GM10847 (cell line): Measurements from ENCODE around the gene CARMIL1.

ENCODE experiments used
- POLR2A ChIP-seq: IDR thresholded peaks from 2 replicates; pipeline ENCODE4 v1.6.1; 2011; ENCODE audit not compliant: insufficient read length; ENCODE audit errors: extremely low read depth

The CARMIL1 gene

DNA sequence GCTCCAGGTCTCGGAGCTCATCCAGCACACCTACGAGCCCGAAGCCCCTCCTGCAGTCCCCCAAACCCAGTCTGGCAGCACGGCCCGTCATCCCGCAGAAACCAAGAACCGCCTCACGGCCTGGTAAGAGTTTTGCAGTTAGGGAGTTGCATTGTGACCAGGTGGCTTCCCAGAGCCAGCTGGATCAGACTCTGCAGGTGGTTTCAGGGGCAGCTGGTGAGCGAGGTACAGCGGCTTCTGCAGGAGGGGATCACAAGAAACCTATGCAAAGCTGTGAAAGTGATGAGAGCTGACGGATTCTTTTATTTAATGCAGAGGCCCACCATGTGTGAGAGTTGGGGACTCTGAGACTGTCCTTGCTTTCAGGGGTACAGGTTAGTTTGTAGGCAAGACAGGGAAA lies 327.0 kb downstream of the CARMIL1 start:
- no peak for TF ChIP-seq POLR2A

DNA sequence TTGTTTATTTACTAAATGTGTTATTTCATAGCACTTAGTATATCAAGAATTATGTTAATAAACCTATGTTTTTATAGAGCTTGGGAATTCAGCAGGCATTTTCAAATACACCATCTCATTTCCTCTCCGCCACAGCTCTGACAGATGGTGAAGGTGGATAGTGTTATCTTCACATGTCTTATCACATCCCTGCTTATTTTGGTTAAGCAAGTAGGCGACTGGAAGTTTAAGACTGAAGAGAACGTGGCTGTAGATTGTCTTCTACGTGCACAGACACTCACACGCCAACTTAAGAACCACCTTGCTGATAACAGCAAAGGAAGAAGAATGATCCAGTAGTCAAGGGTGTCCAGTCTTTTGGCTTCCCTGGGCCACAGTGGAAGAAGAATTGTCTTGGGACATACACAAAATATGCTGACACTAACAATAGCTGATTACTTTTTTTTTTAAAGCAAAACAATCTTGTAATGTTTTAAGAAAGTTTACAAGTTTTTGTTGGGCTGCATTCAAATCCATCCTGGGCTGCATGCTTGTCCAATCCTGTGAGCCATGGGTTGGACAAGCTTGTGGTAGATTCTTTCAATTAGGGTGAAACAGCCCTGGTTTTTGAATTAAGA lies 329.5 kb downstream of the CARMIL1 start:
- TF ChIP-seq POLR2A: no peak

- no peak for TF ChIP-seq POLR2A
Measured at GRCh38 chr6:25612666-25613065, 333.5 kb downstream of the CARMIL1 start.

GRCh38 chr6:25613415-25613814 lies 334.2 kb downstream of the CARMIL1 start:
- no peak for TF ChIP-seq POLR2A

DNA sequence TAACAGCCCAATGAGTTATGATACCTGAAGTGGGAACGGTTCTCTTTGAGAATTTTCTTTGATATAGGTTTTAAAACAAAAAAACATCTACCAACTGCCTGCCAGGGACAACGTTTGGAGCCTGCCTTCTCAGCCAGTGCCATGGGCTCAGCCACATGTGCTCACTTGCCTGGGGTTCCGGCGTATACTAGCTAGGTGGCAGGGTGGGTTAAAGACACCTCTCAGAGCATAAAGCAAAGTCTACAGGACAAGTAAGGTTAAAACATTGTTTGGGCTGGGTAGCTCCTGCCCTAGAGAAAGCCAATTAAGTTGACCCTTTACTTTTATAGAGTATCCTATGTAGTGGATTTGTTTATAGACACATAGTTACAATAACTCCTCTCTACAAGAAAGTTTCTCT lies 334.9 kb downstream of the CARMIL1 start:
- no peak for TF ChIP-seq POLR2A

- no peak for TF ChIP-seq POLR2A
Measured at GRCh38 chr6:25615471-25615870, 336.3 kb downstream of the CARMIL1 start.

GRCh38 chr6:25617997-25618396 lies 338.8 kb downstream of the CARMIL1 start:
- TF ChIP-seq POLR2A: no peak

- no peak for TF ChIP-seq POLR2A
Measured at GRCh38 chr6:25619217-25619616, 340.0 kb downstream of the CARMIL1 start.

GRCh38 chr6:25620391-25620790 lies 341.2 kb downstream of the CARMIL1 start:
- TF ChIP-seq POLR2A: no peak

GRCh38 chr6:25623065-25623464 lies 343.9 kb downstream of the CARMIL1 start:
- no peak for TF ChIP-seq POLR2A

DNA sequence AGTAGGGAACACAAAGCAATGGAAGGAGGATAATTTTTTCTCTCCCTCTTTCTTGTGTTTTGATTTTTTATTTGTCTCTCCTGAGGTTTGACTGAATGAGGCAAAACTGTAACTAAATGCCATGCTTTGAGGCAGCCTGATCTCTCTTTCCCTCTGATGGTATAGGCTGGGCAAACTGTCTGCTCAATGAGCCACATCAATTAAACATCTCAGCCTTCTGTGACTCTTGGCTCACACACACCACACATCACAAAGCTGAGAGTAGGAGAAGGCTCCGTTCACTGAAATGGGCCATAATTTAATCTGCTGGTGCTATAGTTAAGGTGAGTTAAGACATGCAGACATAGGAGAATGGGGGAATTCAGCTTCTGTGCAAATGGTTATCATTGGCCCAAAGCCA lies 344.7 kb downstream of the CARMIL1 start:
- TF ChIP-seq POLR2A: no peak

DNA sequence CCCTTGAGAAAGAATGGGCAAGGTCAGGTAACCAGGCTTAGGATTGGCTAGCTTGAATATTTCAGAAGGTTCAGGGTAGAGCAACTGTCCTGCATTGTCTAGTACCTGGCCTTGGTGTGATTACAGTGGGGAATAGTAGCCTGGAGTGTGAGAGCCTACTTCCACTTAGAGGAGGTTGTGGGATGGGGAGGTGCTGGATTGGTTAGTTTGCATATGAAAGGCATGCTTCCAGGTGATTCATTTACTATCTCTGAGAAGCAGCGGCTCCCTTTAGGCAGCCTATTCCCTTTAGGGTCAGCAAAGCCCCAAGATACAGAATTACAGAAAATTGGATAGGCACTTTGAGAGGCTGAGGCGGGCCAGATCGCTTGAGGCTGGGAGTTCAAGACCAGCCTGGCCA lies 347.8 kb downstream of the CARMIL1 start:
- no peak for TF ChIP-seq POLR2A

- TF ChIP-seq POLR2A: no peak
Measured at GRCh38 chr6:25628471-25629197, 349.5 kb downstream of the CARMIL1 start.

- TF ChIP-seq POLR2A: no peak
Measured at GRCh38 chr6:25629198-25629576, 350.0 kb downstream of the CARMIL1 start.

DNA sequence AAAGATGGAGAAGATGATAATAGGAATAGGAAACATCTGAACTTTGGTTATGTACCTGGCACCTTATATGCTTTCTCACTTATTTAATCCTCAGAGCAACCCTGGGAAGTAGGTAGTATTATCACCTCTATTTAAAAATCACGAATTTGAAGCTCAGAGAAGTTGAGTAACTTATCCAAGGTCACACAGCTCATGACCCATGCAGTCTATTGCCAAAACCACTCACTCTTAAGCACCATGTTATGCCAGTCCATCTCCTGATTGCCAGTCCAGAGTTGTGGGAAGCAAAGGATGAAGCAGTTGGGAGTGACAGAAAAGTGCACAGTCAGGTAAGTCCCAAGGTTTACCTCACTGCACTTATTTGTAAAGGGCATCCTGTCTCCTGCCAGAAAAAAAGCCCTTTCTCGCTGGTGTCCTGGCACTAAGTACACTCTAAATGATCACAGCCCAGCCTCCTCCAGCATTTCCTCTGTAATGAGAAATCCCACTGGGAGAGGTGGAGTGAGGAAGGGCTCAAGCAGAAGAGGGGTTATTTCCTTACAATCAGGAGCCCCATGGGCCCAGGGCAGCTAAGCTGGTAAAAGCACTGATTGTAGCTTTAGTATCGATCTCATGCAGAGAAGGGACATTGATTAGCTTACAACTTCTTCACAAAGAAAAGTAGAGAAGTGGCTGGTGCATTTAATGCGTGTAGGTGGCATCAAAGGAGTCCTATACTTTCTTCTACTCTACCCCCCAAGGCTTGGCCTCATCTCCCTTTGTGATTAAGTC lies 351.5 kb downstream of the CARMIL1 start:
- no peak for TF ChIP-seq POLR2A

DNA sequence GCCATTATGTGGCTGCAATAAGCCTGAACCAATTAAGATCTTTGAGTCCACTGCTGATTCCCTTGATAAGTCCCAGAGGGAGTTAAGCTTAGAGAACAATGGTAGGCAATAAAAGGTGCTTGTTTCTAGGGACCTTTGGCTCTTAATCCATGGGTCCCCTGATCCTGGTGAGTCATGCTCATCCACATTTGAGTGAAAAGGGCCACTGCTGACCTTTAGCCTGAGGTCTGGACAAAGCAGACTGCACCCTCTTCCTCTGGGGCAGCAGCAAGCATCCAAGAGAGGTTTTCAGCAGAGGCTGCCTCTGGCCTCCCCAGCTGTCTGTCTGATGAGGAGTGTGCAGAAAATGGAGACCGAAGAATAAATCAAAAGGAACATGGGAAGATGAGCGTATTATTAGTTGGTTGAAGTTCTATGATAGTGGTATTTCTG lies 356.7 kb downstream of the CARMIL1 start:
- no peak for TF ChIP-seq POLR2A

GRCh38 chr6:25637211-25637610 lies 358.0 kb downstream of the CARMIL1 start:
- TF ChIP-seq POLR2A: no peak

DNA sequence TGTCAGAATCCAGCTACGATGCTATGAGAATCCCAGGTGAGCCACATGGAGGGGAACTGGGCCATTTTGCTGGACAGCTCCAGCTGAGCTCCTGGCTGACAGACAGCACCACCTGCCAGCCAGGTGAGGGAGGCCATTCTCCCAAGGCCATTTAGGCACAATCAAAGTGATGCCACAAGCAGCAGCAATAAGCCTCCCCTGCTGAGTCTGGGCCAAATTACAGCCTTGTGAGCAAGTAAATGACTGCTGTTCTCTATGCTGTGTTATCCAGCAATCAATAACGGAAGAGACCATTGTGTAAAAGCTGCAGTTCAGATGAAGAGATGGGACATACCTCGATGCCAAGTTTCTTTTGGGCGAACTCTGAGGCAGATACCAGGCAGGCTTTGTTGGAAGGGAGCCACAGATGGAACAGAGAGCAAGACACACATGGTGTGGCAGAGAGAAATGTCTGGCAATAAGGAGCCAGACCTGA lies 358.8 kb downstream of the CARMIL1 start:
- TF ChIP-seq POLR2A: no peak
